GM23248 (cell line): Measurements from ENCODE around the gene CPNE4. TPM values are rescaled to one million over a fixed set of nuclear protein-coding genes. Genes with fewer than 3 reads are reported as not detected.

ENCODE experiments used
- DNase-seq: peaks from one replicate; pipeline ENCODE4 v3.0.0-alpha.2; 2015
- H2AFZ ChIP-seq: fragments of 200-600 bp; sonication (generic); 2 replicates; pipeline ENCODE4 v1.6.1; 2016; ENCODE audit warnings: antibody characterized with exemption
- H3F3A ChIP-seq: fragments of 200-600 bp; sonication (generic); 2 replicates; pipeline ENCODE4 v1.6.1; 2016; ENCODE audit warnings: mild to moderate bottlenecking, antibody characterized with exemption, mixed run types; ENCODE audit not compliant: insufficient read depth
- H3K27ac ChIP-seq: fragments of 200-600 bp; sonication (generic); 2 replicates; pipeline ENCODE4 v1.5.1; 2016; ENCODE audit warnings: mild to moderate bottlenecking
- H3K27me3 ChIP-seq: fragments of 200-600 bp; sonication (generic); replicated peaks from 2 replicates; pipeline ENCODE4 v1.6.1; 2016; ENCODE audit warnings: mild to moderate bottlenecking; ENCODE audit not compliant: insufficient read depth
- H3K36me3 ChIP-seq: fragments of 200-600 bp; sonication (generic); 2 replicates; pipeline ENCODE4 v1.6.1; 2016; ENCODE audit warnings: low read depth, mild to moderate bottlenecking
- H3K4me1 ChIP-seq: fragments of 200-600 bp; sonication (generic); 2 replicates; pipeline ENCODE4 v1.6.1; 2016; ENCODE audit warnings: mild to moderate bottlenecking; ENCODE audit not compliant: insufficient read depth
- H3K4me2 ChIP-seq: fragments of 200-600 bp; sonication (generic); one replicate; pipeline ENCODE4 v1.6.1; 2016; ENCODE audit warnings: mild to moderate bottlenecking; ENCODE audit not compliant: unreplicated experiment
- H3K4me3 ChIP-seq: fragments of 200-600 bp; sonication (generic); 2 replicates; pipeline ENCODE4 v1.5.1; 2016; ENCODE audit warnings: mild to moderate bottlenecking
- H3K79me2 ChIP-seq: fragments of 200-600 bp; sonication (generic); 2 replicates; pipeline ENCODE4 v1.6.1; 2016; ENCODE audit warnings: mild to moderate bottlenecking; ENCODE audit not compliant: insufficient read depth
- H3K9ac ChIP-seq: fragments of 200-600 bp; sonication (generic); 2 replicates; pipeline ENCODE4 v1.6.1; 2016; ENCODE audit warnings: mild to moderate bottlenecking
- H3K9me2 ChIP-seq: fragments of 200-600 bp; sonication (generic); 2 replicates; pipeline ENCODE4 v1.6.1; 2016; ENCODE audit warnings: mixed run types, mild to moderate bottlenecking, moderate library complexity; ENCODE audit not compliant: insufficient read depth
- H3K9me3 ChIP-seq: fragments of 200-600 bp; sonication (generic); one replicate; pipeline ENCODE4 v1.6.1; 2017; ENCODE audit warnings: low read depth
- H4K20me1 ChIP-seq: fragments of 200-600 bp; sonication (generic); 2 replicates; pipeline ENCODE4 v1.6.0; 2016; ENCODE audit not compliant: insufficient read depth
- EZH2 ChIP-seq: fragments of 200-600 bp; sonication (generic); IDR thresholded peaks from 2 replicates; pipeline ENCODE4 v1.6.1; 2018; ENCODE audit warnings: antibody characterized with exemption, mild to moderate bottlenecking; ENCODE audit not compliant: insufficient read depth, poor library complexity, severe bottlenecking
- EZH2phosphoT487 ChIP-seq: fragments of 200-600 bp; sonication (generic); IDR thresholded peaks from 2 replicates; pipeline ENCODE4 v1.6.1; 2018; ENCODE audit warnings: antibody characterized with exemption, moderate library complexity, mild to moderate bottlenecking, low read depth; ENCODE audit not compliant: insufficient read depth
- WGBS, 2 experiments: methylation state at CpG; one replicate each; pipeline ENCODE4 v1.1.6; 2015 to 2017; ENCODE audit warnings: low lambda C conversion rate in 2 of 2, low coverage in 1 of 2; ENCODE audit errors: missing lambda C conversion rate in 2 of 2; 5-methylcytosine and 5-hydroxymethylcytosine counted together
- in situ Hi-C: fragments of 300-500 bp; cut with MboI; formaldehyde crosslinking; loops from 2 replicates; pipeline ENCODE4 v1.15.0; 2020
- polyA plus RNA-seq: library from polyadenylated mRNA; unstranded; fragments of >200 nt; fragmentation: Nextera tagmentation; extraction: Ambion mirVana; gene quantifications from 2 replicates; pipeline ENCODE4 v1.2.1, GENCODE V29; 2016
- total RNA-seq: library from RNA; depleted of rRNA; stranded (reverse); fragments of >200 nt; shearing (Covaris generic); gene quantifications from 2 replicates; pipeline ENCODE4 v1.2.3, GENCODE V29; 2014

The CPNE4 gene
- total and polyA plus RNA-seq, 2 experiments from 2014 or later = 0.11 to 0.44 TPM

DNA sequence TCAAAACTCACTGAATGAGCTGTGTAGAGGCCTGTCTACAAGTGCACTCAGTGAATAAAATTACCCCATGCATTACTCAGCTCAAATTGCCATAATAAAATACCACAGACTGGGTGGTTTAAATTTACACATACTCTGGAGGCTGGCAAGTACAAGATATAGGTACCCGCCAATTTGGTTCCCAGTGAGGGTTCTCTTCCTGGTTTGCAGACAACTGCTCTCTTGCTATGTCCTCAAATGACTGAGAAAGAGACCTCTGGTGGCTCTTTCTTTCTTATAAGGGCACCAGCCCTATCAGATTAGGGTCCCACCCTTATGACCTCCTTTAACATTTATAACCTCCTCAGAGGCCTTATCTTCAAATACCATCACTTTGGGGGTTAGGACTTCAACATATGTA, 237.0 kb downstream of the CPNE4 start:
- WGBS, 2 experiments = 89 to 93% methylated on average over 1 of the region's 1 CpG
- Histone ChIP-seq H3K9ac (no peak overlapping the region), H3K27me3 (no peaks in the 10 kb centered on the region), H2AFZ (no peak overlapping the region), H3F3A (no peaks in the 10 kb centered on the region), H3K9me2 (no peaks in the 10 kb centered on the region), H3K79me2 (no peaks in the 10 kb centered on the region), H3K9me3 (no peaks in the 10 kb centered on the region), H3K36me3 (no peaks in the 10 kb centered on the region), H3K4me2 (no peak overlapping the region), H3K4me1 (no peaks in the 10 kb centered on the region), H3K4me3 (no peak overlapping the region), H3K27ac (no peak overlapping the region), H4K20me1 (no peaks in the 10 kb centered on the region)
- DNase-seq = no peak
- TF ChIP-seq EZH2phosphoT487 (no peak), EZH2 (no peak)
- in situ Hi-C loops = loop anchor here (10.0 kb wide), 1 partner anchor 237 kb away; the partner anchor contains the start of gene CPNE4

DNA sequence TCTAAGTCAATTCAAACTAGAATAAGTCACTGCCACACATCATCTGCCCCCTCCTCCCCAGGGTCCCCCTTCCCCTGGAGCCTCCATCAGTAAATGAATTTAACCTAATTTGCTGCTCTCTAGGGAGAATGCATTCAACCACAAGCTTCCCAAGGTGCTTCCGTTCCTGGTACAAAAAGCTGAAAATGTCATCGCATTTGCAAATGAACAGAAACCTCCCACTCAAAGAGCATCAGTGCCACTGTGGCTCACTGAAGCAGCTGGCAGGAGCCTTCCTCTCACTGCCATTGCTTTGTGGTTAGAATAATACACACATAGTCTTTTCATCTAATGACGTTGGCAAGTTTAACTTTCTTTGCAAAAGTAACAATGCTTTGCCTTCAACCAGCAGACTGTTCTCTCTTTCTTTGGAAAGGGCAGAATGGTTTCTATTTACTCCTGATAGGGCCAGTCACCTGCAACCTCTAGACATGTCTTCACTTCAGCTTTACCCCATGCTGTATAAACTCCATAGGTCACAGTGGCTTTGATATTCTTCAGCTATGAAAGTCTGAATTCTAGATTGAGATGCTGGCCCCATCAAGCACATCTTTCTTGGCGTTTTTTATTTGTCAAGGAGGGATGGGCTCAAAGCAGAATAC, 238.1 kb downstream of the CPNE4 start:
- Histone ChIP-seq H3K9me2 (no peaks in the 10 kb centered on the region), H3K4me1 (no peaks in the 10 kb centered on the region), H3K4me2 (no peak overlapping the region), H3K27ac (no peak overlapping the region), H3K27me3 (no peaks in the 10 kb centered on the region), H4K20me1 (no peaks in the 10 kb centered on the region), H3K4me3 (no peak overlapping the region), H3F3A (no peaks in the 10 kb centered on the region), H3K9me3 (no peaks in the 10 kb centered on the region), H2AFZ (no peak overlapping the region), H3K79me2 (no peaks in the 10 kb centered on the region), H3K36me3 (no peaks in the 10 kb centered on the region), H3K9ac (no peak overlapping the region)
- DNase-seq = no peak
- 57 to 64% methylated on average over 4 of the region's 4 CpGs for WGBS, 2 experiments
- in situ Hi-C loops = loop anchor here (10.0 kb wide), 1 partner anchor 238 kb away; the partner anchor contains the start of gene CPNE4
- TF ChIP-seq EZH2phosphoT487 (no peak), EZH2 (no peak)

DNA sequence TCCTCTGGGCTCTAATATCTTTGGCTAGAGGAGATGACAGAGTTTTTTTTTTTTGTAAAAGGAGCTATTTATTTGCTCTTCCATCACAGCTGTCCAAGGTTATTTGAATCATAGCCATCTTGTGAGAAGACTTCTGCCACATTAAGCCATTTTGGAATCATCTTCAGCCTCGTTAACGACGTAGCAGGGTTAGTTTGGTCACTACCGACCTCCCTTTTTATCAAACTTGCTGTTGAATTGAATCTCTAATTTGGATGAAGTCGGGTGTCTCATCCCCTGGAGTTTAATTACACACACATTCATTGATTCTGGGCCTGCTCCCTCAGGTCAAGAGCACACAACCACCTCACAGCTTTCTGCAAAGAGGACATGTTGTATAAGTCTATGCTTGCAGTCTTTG, 238.7 kb downstream of the CPNE4 start:
- 75 to 82% methylated on average over 5 of the region's 5 CpGs for WGBS, 2 experiments
- no peaks in the 10 kb centered on the region for H3K79me2 ChIP-seq
- H3K27me3 ChIP-seq = no peaks in the 10 kb centered on the region
- TF ChIP-seq EZH2 (no peak), EZH2phosphoT487 (no peak)
- no peak overlapping the region for H3K4me3 ChIP-seq
- no peak overlapping the region for H3K4me2 ChIP-seq
- H3K36me3 ChIP-seq = no peaks in the 10 kb centered on the region
- in situ Hi-C loops = loop anchor here (10.0 kb wide), 1 partner anchor 239 kb away; the partner anchor contains the start of gene CPNE4
- H3F3A ChIP-seq = no peaks in the 10 kb centered on the region
- DNase-seq = no peak
- H4K20me1 ChIP-seq = no peaks in the 10 kb centered on the region
- H3K9me2 ChIP-seq = no peaks in the 10 kb centered on the region
- no peaks in the 10 kb centered on the region for H3K4me1 ChIP-seq
- H2AFZ ChIP-seq = no peak overlapping the region
- no peaks in the 10 kb centered on the region for H3K9me3 ChIP-seq
- H3K9ac ChIP-seq = no peak overlapping the region
- H3K27ac ChIP-seq = no peak overlapping the region

GRCh38 chr3:131795390-131796090, 239.3 kb downstream of the CPNE4 start:
- H4K20me1 ChIP-seq = no peaks in the 10 kb centered on the region
- no peak overlapping the region for H3K27ac ChIP-seq
- no peak for DNase-seq
- H3K4me2 ChIP-seq = no peak overlapping the region
- H3K9me3 ChIP-seq = no peaks in the 10 kb centered on the region
- in situ Hi-C loops = loop anchor here (10.0 kb wide), 1 partner anchor 239 kb away; the partner anchor contains the start of gene CPNE4
- no peak overlapping the region for H3K4me3 ChIP-seq
- no peak overlapping the region for H2AFZ ChIP-seq
- H3K4me1 ChIP-seq = no peaks in the 10 kb centered on the region
- 77 to 87% methylated on average over 3 of the region's 3 CpGs for whole genome bisulfite sequencing, 2 experiments
- H3K27me3 ChIP-seq = no peaks in the 10 kb centered on the region
- H3K9me2 ChIP-seq = no peaks in the 10 kb centered on the region
- no peak overlapping the region for H3K9ac ChIP-seq
- TF ChIP-seq EZH2phosphoT487 = no peak
- no peak for TF ChIP-seq EZH2
- no peaks in the 10 kb centered on the region for H3F3A ChIP-seq
- no peaks in the 10 kb centered on the region for H3K36me3 ChIP-seq
- H3K79me2 ChIP-seq = no peaks in the 10 kb centered on the region
